NOMO-1 treated with DMSO at 0.1 percent for 48 hours (cell line): ENCODE results near the gene GRM8.
A peak's percentile ranks its signal among the peaks of the same experiment; 100 is the strongest.

Source experiments
- DNase-seq: peaks from one replicate; lab custom pipeline; 2025; ENCODE audit not compliant: unreplicated experiment; lab: John Stamatoyannopoulos, UW

GRM8 gene

DNA sequence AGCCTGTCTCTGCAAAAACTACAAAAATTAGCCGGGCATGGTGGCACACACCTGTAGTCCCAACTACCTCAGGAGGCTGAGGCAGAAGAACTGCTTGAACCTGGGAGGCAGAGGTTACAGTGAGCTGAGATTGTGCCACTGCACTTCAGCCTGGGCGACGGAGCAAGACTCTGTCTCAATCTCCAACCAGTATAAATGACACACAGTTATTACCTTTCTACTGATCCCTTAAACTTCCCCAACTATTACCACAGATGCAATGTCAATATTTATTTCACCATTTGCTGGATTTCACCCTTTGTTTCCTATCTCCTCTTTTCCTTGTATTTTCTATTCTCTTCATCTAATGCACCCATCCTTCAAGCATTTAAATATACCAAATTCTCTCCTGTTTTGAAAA, 431.8 kb downstream of the GRM8 start:
- DNase-seq, result no peak

DNA sequence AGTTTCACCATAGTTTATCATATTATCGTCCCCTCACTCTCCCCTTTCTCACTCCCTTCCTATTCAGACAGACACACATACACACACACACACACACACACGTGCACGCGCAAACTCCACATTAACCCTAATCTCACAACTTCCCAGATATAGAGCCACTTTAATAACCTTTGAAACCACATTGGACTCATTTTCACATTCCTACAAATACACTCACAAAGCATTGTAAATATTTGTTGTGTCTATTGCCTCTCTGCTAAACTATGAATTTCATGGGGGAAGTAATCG, 433.6 kb downstream of the GRM8 start:
- DNase-seq, result no peak

DNA sequence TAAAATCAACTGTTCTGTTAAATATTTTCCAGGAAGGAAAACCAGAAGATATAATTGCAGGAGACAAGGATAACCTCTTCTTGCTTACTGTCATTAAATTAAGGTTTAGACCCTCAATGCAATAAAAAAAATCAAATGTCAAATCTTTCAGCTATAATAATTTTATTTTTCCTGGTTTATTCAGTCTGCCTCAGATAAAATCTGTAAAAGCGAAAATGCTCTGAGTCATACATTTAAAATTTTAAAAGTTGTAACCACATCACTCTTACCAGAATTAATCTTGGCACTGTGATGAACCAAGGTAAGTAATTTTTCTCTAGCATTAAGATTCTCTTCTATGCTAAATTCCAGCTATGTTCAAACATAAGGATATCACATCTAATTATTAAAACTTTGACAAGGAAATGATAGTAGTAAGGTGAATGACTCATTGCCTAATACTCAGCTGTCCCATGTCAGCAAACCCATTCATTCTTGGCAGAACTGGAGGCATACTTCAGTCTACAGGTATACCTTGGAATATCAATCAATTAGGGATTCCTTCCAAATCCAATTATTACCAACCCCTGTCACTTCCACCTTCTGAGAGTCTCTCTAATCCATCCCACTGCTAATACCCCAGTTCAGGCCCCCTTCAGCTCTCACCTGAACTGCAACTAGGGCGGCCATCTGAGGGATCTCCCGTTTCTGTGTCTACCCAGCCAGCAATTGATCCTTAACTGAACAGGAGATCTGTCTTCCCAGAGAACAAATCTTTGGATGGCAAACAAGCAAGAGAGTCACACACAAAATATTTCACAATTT, 434.1 kb downstream of the GRM8 start:
- DNase-seq, result no peak

DNA sequence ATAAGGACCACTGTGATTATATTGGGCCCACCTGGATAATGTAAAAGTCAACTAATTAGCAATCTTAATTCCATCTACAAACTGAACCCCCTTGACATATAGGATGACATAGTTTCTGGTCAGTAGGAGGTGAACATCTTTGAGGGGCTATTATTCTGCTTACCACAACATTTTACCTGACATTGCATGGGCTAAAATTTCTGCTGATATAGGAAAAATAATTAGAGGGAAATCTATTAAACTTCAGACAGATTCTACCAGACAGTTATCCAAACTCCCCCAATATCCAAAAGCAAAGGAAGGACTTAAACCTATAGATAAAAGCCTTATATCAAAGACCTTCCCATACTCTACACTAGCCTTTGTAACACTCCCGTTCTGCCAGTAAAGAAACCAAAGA, 443.6 kb downstream of the GRM8 start:
- no peak for DNase-seq

DNA sequence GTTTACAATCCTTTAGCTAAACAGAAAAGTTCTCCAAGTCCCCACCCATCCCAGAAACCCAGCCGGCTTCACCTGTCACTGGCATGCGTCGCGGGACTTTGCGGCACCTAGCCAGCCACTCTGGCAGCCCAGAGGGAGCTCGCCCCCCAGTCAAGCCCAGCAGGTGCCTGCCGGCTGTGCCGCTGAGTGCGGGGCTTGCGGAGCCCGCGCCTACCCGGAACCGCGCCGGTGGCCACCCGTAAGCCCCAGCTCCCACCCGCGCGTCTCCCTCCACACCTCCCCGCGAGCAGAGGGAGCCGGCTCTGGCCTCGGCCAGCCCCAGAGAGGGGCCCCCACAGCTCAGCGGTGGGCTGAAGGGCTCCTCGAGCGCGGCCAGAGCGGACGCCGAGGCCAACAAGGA, 446.1 kb downstream of the GRM8 start:
- no peak for DNase-seq

DNA sequence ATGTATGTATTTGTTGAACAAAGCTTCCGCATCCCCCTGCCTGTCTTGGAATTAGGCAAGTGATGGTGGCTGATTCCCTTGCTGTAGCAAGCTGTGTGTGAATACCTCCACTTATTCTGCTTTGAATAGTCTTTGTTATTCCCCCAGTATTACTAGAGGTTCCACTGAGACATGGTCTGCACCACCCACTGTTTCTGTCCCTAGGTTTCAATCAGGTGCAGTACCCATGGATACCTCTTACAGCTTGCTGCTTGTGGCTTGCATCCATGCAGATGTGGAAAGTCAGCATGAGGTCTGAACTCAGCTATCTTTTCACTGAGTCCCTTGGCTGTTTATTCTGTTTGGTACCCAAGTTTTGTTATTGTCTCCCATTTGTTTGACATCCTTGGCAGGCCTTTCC, 447.4 kb downstream of the GRM8 start:
- DNase-seq, result no peak

DNA sequence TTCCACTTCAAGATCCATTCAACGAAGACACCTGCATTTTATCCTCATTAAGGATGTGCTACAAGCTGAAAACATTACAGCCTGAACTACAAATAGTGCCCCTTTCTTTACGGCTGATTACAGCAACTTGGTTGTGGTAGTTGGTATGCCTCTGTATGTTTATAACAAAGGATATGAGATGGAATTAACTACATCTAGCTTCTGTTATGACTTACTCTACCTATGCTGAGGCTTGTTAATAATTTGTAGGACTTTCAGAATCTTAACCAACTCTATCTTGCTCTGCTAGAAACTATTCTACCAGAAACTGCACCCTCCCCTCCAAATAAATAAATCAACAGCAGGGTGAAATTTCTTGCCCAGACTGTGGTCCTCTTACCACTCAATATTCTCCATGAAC, 448.1 kb downstream of the GRM8 start:
- DNase-seq, result no peak

DNA sequence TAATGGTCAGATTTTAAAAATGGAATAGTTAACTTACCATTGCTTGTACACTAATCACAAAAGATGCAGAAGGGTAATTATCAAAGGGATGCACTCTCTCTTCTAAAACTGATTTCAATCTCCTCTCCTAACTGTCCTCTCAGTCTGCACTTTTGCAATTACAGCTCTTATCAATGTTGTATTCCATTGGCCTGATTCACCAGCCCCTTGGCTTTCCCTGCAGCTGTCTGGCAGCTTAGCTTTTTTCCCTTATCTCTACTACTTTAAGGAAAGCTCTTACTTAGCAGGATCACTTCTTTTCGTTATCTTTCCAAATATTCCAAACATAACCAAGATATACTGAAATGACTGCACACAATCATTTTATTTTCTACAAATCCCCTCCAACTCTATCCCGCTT, 448.8 kb downstream of the GRM8 start:
- DNase-seq, result no peak

DNA sequence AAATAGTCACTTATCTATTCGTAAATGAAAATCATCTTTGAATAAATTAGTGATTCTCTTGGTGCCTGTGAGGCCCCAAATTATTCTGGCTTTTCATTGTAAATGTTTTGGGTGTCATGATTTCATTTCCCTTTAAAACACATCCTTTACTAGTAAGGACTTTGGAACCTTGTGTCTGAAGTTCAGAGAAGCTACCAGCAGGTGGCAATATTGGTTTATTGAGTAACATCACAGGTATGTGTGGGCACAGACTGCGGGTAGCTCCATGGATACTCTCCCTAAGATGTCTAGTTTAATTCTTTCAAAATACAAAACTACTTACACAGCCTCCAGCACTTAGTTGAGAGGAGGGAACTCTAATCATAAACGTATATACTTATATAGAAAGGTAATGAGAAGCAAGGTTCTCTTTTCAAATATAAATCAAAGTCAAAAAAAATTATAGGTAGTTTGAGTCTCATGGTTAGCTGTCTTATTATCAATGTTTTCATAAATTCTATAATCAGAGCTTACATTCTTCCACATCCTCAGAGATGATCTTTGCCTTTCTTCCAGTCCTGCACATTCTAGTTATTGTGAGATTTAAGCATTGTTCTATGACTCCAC, 449.6 kb downstream of the GRM8 start:
- peak; percentile 27 for DNase-seq

DNA sequence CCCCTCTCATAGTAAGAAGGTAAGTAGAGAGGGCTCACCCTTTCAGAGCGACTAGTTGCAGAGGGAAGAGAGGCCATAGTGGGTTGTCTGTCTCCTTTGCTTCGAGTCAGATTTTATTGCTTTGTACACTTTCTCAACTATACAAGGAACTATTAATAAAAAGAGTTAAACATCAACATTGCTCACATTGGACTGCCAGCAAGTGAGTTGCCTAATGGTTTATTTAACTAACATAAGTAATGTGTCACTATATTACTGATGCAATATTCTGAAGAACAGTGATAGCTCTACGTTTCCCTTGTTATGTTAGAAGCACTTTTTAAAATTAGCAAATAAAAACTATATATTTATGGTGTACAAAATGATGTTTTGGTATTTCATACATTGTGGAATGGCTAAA, 451.0 kb downstream of the GRM8 start:
- DNase-seq, result no peak

DNA sequence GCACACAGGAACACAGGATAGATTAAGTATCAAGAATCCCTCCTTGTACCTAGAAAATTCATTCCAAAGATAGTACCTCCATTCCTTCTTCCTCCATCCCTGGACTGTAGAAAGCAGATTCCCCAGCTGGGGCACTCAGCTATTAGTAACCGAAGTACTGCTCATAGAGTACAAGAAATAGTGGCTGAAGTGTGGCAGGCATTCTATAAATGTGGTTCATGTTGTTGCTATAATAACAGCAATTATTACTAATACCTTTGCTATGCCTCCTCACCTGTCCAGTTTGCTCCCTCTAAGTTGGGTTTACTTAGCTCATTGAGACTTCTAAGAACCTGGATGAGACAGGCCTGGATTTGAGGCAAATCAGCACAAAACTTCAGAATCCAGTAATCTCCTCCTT, 453.2 kb downstream of the GRM8 start:
- DNase-seq, result no peak

DNA sequence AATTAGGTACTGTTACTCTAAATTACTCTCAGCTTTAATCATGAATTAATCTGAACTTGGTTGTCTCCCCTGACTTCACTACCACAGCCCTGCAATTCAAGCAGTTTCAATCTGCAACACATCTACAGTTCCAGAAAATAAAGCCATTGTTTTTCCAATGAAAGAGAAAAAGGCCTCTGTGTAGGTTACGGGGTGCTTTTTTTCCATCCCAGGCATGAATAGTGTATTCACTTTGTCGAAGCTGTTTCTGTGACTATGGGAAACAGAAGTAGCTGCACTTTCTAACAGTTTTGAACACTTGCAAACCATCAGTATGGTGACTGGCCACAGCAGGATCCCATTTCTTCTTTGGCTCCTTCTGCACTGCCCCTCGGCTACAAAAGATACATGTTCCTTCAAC, 460.2 kb downstream of the GRM8 start:
- DNase-seq, result no peak

DNA sequence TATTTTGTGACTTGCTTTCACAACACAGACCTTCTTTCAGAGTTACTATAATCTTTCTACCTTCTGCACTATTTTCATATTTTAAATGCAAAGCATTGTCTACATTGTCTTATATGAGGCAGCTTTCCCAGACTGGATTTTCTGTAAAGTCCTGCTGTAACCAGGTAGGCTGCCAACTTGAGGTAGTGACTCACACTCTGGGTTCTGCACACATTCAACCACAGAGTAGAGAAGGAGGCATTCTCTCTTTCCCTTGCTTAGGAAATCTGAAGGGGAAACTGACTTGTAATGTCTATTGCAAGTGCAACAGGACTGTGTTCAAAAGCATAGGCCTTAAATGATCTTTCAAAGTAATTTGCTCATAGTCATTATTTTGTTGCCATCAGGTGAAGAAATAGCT, 461.4 kb downstream of the GRM8 start:
- no peak for DNase-seq

DNA sequence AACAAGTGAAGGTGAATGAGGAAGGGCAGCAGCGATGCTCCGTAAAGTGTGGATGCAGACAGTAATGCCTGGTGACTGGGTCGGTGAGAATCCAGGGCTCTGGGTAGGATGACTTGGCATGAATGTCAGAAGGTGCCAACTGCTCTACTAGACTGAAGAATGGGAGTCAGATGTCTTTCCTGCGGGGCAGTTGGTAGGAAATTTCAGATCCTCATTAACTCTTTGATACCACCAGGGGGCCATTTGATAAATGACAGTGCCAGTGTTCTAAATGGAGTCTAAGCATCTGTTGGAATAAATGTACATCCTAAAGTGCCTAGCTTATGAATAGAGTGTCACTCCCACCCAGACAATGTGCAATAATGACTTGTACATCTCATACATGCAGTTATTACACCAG, 462.0 kb downstream of the GRM8 start:
- no peak for DNase-seq

DNA sequence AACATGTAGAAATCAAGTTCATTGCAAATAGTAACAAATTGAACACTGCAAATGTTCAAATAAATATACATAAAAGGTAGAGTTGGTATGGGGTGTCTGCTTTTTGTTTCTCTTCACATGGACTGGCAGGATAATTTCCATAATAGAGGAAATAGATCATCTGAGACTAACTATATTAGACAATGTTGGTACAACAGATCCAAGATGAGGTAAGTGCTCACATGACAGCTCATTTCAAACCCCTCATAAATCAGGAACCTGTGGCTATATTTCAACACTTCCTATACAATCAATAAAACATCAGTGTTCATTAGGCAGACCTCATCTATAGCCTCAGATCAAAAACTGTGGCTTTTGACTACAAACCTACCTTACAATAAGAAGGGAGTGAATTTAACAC, 469.1 kb downstream of the GRM8 start:
- DNase-seq, result no peak

DNA sequence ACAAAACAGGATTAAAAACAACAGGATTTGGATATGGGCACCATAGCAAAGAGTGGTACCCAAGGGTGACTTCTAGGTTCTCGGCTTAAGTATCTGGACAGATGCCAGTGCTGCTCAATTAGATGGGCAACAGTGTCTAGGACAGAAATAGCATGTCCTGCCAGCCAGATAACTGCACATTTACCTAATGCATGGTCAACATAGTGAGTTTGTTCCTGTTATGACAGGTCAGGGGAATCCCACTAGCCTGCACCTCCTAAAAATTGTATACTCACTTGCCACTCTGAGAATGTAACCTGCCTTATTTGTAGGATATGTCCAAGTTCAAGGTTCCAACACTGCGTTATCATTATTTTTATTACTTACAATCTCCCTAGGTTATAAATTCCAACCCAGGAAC, 471.7 kb downstream of the GRM8 start:
- no peak for DNase-seq

DNA sequence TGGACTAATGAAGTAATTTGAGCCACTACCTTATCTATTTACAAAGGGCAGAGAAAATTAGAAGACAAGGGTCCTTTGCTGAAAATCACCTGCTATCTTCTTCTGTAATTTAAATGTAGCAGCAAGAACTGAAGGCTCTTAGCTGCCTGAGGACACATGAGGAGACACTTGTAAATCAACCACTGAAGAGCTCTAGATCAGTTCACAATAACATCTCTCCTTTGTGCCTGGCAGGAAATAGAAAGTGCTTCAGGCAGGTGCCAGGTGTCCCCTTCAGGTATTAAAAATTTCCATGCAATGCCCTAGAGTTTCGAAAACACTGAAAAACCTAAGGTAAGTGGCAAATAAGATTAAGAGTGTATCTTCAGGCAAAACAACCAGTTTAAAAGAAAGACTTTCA, 474.6 kb downstream of the GRM8 start:
- DNase-seq, result no peak

DNA sequence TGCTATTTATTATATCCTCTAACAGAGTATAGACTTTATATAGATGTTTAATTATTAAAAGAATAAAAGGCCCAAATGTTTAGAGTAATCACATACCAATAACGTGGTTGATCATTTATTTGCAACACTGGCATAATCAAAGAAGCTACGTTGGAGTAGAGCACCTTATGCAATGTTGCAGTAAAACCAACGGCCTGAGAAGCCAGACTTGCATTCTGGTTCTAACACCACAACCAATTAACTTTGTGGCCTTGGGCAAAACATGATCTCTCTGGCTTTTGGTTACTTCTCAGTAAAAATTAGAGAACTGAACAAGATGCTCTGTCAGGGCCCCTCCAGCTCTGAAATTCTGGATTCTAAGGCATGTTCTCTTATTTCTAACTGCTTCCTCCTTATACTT, 476.2 kb downstream of the GRM8 start:
- DNase-seq, result peak; percentile 37

DNA sequence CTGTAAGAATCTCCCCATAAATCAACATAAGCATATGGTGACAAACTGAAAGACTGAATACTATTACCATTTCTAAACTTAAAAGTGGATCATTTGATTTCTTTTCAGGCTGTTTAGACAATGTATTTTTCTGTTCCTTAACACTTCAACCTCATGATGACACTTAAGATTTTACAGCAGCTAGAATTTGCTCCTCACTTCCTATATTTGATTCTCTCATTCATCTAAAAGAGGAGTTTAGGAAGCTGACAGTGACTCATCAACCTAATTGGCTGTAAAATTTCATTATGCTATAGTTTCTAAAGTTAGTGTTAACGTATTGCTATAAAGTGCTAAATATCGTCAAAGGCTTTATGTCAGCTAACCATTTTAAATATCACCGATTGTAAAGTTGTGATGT, 478.7 kb downstream of the GRM8 start:
- DNase-seq, result peak; percentile 60

DNA sequence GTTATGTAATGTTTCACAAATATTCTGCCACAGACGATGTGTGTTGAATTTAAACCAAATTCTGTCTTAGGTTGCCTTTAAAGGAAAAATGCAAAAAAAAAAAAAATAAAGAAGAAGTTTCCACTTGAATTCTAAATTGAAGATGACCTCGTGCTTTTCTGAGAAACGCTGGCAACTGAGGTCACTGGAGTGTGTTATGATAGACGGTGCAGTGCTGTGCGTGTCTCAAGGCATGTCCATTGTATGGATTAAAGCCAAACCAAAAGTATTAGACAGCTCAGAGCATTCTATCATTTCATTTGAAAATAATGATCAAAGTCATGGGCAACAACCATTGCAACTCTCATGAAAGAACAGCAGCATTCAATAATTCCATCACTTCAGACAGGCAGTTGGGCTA, 483.9 kb downstream of the GRM8 start:
- no peak for DNase-seq

DNA sequence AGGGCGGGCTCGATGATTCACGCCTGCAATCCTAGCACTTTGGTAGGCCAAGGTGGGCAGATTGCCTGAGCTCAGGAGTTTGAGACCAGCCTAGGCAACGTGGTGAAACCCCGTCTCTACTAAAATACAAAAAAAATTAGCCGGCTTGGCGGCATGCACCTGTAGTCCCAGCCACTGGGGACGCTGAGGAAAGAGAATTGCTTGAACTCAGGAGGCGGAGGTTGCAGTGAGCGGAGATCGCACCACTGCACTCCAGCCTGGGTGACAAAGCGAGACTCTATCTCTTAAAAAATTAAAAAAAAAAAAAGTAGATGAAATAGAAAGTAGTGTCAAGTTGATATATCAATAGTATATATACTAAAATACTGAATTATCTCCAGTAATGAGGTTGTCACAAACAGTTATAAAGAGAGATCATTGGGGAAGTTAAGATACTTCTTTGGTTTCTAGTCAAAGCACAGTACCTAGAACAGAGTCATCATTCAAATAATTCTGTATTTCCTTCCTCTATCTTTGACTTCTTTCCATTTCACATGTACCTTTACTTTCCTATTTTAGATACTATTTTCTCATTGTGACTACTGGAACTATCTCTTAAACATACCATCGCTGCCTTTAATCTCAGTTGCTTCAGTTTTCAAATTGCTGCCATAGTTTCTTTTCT, 491.7 kb downstream of the GRM8 start:
- no peak for DNase-seq

DNA sequence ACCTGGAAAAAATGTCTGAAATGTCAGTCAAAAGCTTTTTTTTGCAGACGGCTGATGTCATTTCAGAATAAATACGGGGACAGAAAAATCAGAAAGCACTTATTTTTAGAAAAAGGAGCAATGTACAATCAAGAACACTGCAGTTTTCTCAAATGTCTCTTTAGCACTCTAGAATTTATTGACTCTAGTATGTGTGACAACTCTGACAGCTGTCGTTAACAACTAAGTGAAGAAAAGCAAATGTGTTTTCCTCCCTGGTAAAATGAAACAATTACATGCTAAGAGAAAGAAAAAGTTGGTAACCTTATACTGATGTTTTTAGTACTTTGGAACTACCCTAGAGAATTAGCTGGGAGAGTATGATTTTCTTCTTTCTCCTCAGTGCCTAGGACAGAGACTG, 497.4 kb downstream of the GRM8 start:
- no peak for DNase-seq
